Measurements from ENCODE around the gene IRF2. TPM values are rescaled to one million over a fixed set of nuclear protein-coding genes. Genes with fewer than 3 reads are reported as not detected.

IRF2 gene
- total and polyA plus RNA-seq, 2 of the 8 experiments (the other 6 are each of a cell fraction or from before 2014, with no cell fraction given), result 13.8 to 17.0 TPM

DNA sequence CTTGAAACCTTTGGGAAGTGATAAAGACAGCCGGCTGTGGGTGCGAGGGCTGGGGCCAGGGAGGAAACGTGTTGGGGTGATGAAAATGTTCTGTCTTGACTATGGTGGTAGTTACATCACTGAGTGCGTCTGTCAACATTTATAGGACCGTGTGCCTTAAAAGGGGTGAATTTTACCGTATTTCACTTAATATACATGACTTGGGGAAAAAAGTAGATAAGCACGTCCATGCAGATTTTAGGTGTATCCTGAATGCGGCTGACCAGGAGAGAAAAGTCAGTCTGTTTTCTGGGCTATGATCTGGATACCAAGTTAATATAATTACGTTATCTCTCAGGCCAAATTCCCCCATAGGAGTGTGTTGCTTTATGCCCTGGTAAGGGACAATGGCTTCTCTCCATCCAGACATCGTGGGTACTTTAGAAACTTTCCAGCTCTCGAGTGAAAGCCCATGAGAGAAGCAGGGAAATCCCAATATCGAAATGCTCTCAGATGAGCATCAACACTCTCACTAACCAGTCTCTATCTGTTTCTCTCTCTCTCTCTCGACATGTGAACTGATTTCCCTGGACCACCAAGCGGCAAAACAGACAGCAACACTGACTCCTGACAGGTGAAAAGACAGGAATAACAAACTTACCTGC, 71.5 kb downstream of the IRF2 start (continued):
- TF ChIP-seq, protein P1, sequence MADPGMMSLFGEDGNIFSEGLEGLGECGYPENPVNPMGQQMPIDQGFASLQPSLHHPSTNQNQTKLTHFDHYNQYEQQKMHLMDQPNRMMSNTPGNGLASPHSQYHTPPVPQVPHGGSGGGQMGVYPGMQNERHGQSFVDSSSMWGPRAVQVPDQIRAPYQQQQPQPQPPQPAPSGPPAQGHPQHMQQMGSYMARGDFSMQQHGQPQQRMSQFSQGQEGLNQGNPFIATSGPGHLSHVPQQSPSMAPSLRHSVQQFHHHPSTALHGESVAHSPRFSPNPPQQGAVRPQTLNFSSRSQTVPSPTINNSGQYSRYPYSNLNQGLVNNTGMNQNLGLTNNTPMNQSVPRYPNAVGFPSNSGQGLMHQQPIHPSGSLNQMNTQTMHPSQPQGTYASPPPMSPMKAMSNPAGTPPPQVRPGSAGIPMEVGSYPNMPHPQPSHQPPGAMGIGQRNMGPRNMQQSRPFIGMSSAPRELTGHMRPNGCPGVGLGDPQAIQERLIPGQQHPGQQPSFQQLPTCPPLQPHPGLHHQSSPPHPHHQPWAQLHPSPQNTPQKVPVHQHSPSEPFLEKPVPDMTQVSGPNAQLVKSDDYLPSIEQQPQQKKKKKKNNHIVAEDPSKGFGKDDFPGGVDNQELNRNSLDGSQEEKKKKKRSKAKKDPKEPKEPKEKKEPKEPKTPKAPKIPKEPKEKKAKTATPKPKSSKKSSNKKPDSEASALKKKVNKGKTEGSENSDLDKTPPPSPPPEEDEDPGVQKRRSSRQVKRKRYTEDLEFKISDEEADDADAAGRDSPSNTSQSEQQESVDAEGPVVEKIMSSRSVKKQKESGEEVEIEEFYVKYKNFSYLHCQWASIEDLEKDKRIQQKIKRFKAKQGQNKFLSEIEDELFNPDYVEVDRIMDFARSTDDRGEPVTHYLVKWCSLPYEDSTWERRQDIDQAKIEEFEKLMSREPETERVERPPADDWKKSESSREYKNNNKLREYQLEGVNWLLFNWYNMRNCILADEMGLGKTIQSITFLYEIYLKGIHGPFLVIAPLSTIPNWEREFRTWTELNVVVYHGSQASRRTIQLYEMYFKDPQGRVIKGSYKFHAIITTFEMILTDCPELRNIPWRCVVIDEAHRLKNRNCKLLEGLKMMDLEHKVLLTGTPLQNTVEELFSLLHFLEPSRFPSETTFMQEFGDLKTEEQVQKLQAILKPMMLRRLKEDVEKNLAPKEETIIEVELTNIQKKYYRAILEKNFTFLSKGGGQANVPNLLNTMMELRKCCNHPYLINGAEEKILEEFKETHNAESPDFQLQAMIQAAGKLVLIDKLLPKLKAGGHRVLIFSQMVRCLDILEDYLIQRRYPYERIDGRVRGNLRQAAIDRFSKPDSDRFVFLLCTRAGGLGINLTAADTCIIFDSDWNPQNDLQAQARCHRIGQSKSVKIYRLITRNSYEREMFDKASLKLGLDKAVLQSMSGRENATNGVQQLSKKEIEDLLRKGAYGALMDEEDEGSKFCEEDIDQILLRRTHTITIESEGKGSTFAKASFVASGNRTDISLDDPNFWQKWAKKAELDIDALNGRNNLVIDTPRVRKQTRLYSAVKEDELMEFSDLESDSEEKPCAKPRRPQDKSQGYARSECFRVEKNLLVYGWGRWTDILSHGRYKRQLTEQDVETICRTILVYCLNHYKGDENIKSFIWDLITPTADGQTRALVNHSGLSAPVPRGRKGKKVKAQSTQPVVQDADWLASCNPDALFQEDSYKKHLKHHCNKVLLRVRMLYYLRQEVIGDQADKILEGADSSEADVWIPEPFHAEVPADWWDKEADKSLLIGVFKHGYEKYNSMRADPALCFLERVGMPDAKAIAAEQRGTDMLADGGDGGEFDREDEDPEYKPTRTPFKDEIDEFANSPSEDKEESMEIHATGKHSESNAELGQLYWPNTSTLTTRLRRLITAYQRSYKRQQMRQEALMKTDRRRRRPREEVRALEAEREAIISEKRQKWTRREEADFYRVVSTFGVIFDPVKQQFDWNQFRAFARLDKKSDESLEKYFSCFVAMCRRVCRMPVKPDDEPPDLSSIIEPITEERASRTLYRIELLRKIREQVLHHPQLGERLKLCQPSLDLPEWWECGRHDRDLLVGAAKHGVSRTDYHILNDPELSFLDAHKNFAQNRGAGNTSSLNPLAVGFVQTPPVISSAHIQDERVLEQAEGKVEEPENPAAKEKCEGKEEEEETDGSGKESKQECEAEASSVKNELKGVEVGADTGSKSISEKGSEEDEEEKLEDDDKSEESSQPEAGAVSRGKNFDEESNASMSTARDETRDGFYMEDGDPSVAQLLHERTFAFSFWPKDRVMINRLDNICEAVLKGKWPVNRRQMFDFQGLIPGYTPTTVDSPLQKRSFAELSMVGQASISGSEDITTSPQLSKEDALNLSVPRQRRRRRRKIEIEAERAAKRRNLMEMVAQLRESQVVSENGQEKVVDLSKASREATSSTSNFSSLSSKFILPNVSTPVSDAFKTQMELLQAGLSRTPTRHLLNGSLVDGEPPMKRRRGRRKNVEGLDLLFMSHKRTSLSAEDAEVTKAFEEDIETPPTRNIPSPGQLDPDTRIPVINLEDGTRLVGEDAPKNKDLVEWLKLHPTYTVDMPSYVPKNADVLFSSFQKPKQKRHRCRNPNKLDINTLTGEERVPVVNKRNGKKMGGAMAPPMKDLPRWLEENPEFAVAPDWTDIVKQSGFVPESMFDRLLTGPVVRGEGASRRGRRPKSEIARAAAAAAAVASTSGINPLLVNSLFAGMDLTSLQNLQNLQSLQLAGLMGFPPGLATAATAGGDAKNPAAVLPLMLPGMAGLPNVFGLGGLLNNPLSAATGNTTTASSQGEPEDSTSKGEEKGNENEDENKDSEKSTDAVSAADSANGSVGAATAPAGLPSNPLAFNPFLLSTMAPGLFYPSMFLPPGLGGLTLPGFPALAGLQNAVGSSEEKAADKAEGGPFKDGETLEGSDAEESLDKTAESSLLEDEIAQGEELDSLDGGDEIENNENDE (IDR thresholded peaks at IDR 0.05; ENCODE audit: insufficient replicate concordance, low read length), result peak; percentile 99
- no peak for TF ChIP-seq EGR1 (IDR thresholded peaks at IDR 0.05; ENCODE audit: borderline replicate concordance, low read depth, low read length)
